Effector CD4-positive, alpha-beta T cell (primary cell): Measurements from ENCODE around the gene ZFAND3.
"Not testable (repeated sequence)": the region's sequence is repeated elsewhere in the genome, so short reads cannot be mapped to it uniquely, and the experiment has no call there.

Experiments used
- DNase-seq: peaks from one replicate; pipeline ENCODE4 v3.0.0-alpha.2; 2020

Gene ZFAND3

DNA sequence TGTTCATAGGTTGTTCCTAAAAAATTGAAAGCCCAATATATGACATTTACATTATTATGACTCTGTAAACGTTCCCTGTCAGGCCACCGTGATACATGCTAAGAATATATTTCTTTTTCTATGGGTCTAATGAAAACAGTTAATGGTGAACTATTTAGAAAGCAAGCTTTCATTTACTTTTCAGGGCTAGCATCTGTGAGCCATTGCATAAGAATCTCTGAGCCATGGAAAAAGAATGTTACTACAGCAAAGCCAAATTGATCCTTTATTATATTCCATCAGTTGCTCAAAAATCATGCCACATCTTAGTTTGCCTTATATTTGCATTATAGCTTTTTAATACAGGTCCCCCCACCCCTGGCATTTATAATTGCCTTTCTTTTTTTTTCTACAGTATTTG lies 275.5 kb downstream of the ZFAND3 start:
- no peak for DNase-seq

DNA sequence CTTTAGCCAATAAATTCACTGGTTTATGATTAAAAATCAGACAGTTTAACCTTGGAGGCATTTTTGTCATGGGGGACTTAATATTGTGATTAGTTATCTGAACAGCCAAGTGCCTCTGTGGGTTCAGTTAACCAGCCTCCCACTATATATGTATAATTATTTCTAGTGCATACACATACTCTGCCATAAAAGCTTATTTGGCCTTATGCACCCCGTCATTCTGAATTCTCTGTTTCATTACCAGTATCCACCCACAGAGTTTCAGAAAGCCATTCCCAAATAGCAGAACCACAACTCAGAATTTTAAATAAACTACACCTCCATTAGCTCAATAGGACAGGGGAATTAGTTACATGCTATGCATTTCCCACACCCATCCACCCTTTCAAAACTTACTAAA lies 279.7 kb downstream of the ZFAND3 start:
- no peak for DNase-seq

- DNase-seq = no peak
These were observed 280.9 kb downstream of the ZFAND3 start for GRCh38 chr6:38100380-38100779.

GRCh38 chr6:38103921-38104320 lies 284.4 kb downstream of the ZFAND3 start:
- no peak for DNase-seq

GRCh38 chr6:38105066-38105465 lies 285.5 kb downstream of the ZFAND3 start:
- DNase-seq = no peak

GRCh38 chr6:38107073-38107472 lies 287.5 kb downstream of the ZFAND3 start:
- no peak for DNase-seq

DNA sequence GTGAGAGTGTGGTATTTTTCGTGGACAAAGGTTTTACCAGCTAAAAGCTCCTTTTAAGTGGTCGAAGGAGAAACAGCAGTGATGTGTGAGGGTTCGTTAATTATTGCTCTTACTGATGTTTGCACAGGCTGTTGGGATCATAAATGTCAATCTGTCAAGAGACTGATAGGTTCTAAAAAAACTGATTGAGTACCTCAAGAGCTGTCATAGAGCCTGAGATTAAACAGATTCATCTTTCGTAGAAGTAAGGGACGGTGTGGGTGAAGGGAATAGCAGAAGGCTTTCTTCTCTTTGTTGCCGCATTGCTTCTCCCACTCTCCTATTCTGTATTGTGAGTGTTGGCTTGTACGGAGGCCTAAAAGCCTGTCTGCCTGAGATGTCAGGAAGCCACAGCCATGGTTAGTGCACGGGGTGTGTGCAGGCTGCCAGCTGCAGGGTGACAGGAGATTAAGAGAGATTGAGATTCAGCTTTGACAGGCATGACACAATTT lies 291.0 kb downstream of the ZFAND3 start:
- no peak for DNase-seq

DNA sequence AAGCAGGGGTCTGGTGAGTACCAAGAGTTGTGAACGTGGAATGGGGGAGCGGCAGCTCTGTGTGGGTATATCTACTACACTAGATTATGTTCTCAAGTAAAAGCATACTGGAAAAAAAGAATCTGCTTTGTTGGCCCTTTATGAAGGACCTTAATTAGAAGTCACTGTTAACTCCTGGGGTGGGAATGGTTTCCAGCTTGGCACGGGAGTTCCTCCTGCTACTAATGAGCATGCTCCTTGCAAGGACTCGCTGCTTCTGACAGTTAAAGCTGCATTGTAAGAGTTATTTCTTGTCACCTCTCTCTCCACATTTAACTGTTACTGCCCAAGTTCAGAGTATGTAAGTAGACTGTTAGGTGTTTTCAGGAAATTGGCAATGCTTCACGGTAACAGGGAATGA lies 292.7 kb downstream of the ZFAND3 start:
- no peak for DNase-seq

GRCh38 chr6:38113825-38114576 lies 294.5 kb downstream of the ZFAND3 start:
- DNase-seq = no peak

GRCh38 chr6:38114976-38115625 lies 295.6 kb downstream of the ZFAND3 start:
- DNase-seq = no peak

GRCh38 chr6:38115626-38116008 lies 296.1 kb downstream of the ZFAND3 start:
- DNase-seq = no peak

GRCh38 chr6:38116248-38116647 lies 296.7 kb downstream of the ZFAND3 start:
- DNase-seq = no peak

DNA sequence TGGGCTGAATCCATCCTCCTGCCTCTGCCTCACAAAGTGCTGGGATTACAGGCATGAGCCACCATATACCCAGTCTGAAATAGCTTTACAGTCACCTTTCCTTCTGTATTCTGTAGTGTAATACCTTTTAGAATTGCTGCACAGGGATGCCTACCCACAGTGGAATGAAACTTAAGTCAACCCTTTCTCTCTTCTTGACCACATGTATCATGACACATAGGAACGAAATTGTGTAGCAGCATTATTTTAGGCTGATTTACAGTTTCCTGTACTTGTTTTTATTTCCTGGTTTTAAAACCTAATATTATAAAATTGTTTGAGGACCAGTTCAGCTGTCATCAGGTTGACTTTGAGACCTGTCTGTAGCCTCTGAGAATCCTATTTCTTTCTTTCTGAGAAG lies 297.8 kb downstream of the ZFAND3 start:
- no peak for DNase-seq

DNA sequence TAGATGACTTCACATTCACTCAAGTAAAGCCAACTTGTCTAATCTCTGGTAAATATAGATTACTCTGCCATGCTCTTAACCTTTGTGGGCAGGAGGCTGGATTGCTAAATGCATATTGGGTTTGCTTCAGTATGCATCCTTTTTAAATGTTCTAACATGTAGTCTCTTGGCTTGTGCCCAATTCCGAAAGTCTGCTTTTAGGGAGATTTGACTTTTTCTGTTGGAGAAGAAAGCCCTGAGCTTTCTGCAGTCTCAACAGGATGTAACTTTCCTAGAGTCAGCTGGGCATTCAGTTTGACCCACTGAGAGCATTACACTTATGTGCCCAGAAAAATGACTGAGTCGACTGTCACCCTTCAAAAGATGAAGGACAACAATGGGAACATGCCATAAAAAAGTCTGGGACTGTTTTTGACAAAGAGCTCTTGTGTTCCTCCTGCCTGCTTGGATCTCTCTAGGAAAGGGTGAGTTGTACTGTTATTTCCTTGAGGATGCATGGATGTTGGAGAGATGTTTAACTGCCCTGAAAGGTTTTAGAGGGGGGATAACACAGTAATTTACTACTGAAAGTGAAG lies 299.4 kb downstream of the ZFAND3 start:
- no peak for DNase-seq

GRCh38 chr6:38119516-38119915 lies 300.0 kb downstream of the ZFAND3 start:
- DNase-seq = no peak

GRCh38 chr6:38124224-38124926 lies 304.8 kb downstream of the ZFAND3 start:
- DNase-seq = not testable (repeated sequence)

DNA sequence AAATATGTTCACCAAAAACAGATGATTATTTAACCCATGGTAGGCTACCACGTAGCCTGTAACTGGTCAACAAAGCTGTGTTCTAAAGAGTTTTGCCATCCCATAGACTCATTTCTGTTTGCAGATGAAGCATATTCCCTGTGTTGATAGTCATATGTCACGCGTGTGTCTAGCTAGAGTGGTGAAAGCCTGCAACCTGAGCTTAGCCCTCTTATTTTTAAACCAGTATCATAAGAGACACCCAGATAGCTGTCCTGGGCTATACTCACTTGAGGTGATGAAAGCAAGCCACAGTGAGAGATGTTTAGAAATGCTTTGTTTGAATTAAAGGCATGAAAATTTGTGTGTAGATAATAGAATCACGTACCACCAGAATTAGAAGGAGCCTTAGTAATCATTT lies 307.8 kb downstream of the ZFAND3 start:
- DNase-seq = no peak

- no peak for DNase-seq
These were observed 312.0 kb downstream of the ZFAND3 start for GRCh38 chr6:38131527-38131965.

DNA sequence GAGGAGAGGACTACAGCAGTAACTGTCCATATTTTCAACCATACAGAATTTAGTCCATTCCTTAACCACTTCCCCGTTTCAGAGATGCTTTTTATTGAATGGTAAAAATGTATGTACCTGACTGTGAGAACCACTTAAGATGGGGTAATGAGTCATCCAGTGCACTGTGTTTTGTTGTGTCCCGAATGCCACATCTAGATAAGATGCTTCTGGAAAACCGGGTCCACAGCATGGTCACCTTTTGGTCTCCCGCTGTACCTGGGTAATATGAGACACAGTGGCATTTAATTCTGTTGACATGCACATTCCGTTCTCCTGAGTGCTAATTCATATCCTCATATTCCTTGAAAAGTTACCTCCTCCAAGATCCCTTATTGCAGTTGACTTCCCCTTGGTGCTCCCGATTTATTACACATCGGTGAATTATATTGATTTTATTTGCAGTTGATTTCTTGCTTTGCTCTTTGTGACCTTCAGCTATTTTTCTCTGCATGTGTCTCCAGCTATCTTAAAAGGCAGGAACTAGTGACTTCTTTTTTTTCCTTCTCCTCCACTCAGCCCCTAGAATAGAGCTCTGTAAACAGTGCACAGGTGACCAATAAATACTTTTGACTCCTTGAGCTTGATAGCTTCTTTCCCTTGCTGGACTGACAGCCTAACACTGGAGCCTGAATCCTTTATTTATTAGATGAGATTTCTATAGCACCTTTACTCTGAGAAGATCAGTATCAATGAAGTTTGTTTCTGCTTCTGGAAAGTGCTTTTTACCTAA lies 314.6 kb downstream of the ZFAND3 start:
- DNase-seq = no peak

GRCh38 chr6:38134704-38135088 lies 315.2 kb downstream of the ZFAND3 start:
- no peak for DNase-seq

GRCh38 chr6:38136547-38136946 lies 317.0 kb downstream of the ZFAND3 start:
- DNase-seq = no peak

GRCh38 chr6:38137608-38138265 lies 318.2 kb downstream of the ZFAND3 start:
- DNase-seq = no peak
